ENCODE results near the gene IL9. TPM values are rescaled to one million over a fixed set of nuclear protein-coding genes. Genes with fewer than 3 reads are reported as not detected.

IL9 gene
- polyA plus RNA-seq, 1 donor (not counting 4 experiments of a cell fraction or from before 2014, with no cell fraction given) = not detected

DNA sequence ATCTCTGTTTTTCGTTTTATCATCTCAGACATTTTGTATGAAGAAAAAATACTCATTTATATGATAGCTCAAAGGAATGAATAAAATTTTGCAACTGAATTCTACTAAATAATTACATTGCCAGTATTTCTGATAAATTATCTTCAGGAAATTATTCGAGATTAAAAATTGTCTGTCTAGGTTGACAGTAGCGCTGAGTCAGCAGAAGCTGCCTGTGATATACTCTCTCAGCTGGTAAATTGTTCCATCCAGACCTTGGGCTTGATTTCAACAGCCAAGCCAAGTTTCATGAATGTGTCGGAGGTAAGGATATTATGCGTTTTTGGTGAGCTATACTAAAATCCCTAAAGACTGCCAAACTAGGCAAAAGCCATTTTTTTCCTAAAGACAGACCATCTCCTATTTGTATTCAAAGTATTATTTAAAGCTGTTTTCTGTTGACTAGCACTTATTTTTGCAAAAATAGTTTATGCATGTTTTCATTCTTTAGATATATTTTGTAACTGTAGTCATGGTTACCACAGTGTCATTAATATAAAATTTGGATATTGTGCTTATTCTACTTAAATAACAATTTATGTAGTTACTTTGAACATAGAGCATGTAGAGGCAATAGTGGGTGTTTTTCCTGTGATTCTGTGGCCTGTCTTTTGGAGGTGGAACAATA, 41.7 kb upstream of the IL9 start:
- no peak for FAIRE-seq

DNA sequence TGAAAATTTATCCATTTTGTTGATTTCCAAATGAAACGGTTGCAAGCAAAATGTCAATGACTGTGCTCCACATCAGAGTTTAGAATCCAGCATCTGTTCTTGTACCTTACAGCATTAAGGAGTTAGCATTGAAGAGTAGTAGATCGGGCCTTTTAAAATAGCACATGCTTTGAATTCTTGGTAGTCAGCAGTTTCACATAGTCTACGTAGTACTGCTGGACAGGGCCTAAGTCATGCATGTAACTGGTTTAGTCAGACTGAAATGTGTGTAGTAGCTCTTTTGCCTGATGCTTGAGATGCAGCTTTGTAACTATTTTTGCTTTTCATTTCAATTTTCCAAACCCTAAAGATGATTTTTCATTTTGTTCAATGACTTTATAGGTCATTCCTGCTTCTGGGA, 39.3 kb upstream of the IL9 start:
- FAIRE-seq = no peak
- H3K27me3 ChIP-seq (ENCODE audit: control insufficient read depth, extremely low read depth, insufficient read depth, low read length) = peaks cover 35% of the 10 kb centered on the region

More for the DNA sequence above, 41.7 kb upstream of the IL9 start:
- dilution Hi-C loops (cut with MboI; ENCODE audit: extremely low pct_ligation_motif_present, low sequenced_read_pairs) = no loop called here
- TF ChIP-seq, protein P1, sequence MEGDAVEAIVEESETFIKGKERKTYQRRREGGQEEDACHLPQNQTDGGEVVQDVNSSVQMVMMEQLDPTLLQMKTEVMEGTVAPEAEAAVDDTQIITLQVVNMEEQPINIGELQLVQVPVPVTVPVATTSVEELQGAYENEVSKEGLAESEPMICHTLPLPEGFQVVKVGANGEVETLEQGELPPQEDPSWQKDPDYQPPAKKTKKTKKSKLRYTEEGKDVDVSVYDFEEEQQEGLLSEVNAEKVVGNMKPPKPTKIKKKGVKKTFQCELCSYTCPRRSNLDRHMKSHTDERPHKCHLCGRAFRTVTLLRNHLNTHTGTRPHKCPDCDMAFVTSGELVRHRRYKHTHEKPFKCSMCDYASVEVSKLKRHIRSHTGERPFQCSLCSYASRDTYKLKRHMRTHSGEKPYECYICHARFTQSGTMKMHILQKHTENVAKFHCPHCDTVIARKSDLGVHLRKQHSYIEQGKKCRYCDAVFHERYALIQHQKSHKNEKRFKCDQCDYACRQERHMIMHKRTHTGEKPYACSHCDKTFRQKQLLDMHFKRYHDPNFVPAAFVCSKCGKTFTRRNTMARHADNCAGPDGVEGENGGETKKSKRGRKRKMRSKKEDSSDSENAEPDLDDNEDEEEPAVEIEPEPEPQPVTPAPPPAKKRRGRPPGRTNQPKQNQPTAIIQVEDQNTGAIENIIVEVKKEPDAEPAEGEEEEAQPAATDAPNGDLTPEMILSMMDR (optimal IDR thresholded peaks at IDR 0.05 in 1 of 3, IDR thresholded peaks at IDR 0.05 in 1 of 3, conservative IDR thresholded peaks at IDR 0.05 in 1 of 3; ENCODE audit: extremely low read depth in 1 of 3, insufficient read depth in 2 of 3, low read length in 3 of 3) = no peak
- no peak for TF ChIP-seq EZH2 (IDR thresholded peaks at IDR 0.05; ENCODE audit: low read length)
- H3K79me2 ChIP-seq (ENCODE audit: control insufficient read depth, insufficient read depth, low read length) = no peaks in the 10 kb centered on the region
- no peak for DNase-seq (ENCODE audit: low read depth, low spot score)
- no peaks in the 10 kb centered on the region for H3K9me1 ChIP-seq (ENCODE audit: control insufficient read depth, extremely low read depth, insufficient read depth, low read length)
- H2AFZ ChIP-seq (ENCODE audit: control insufficient read depth, low read length) = no peak overlapping the region
- no peaks in the 10 kb centered on the region for H4K20me1 ChIP-seq (ENCODE audit: control insufficient read depth, extremely low read depth, insufficient read depth, low read length)
- no peaks in the 10 kb centered on the region for H3K36me3 ChIP-seq (ENCODE audit: control insufficient read depth in 2 of 2, extremely low read depth in 1 of 2, insufficient read depth in 2 of 2, low read length in 2 of 2)
- H3K4me1 ChIP-seq (ENCODE audit: control insufficient read depth, extremely low read depth, insufficient read depth, low read length) = no peaks in the 10 kb centered on the region
- H3K27me3 ChIP-seq (ENCODE audit: control insufficient read depth, extremely low read depth, insufficient read depth, low read length) = peaks cover 15% of the 10 kb centered on the region
- no peak overlapping the region for H3K4me2 ChIP-seq (ENCODE audit: control insufficient read depth, extremely low read depth, insufficient read depth, low read depth, low read length)
- H3K9ac ChIP-seq (ENCODE audit: control insufficient read depth, extremely low read depth, insufficient read depth, low read length) = no peak overlapping the region
- H3K4me3 ChIP-seq (ENCODE audit: control insufficient read depth in 2 of 3, extremely low read depth in 1 of 3, insufficient read depth in 2 of 3, low read depth in 1 of 3, low read length in 3 of 3) = no peak overlapping the region
- no peaks in the 10 kb centered on the region for H3K9me3 ChIP-seq (ENCODE audit: control insufficient read depth, low read depth, low read length)
- no peak overlapping the region for H3K27ac ChIP-seq (ENCODE audit: control insufficient read depth, insufficient read depth, low read length)

More for the DNA sequence above, 39.3 kb upstream of the IL9 start:
- Histone ChIP-seq H3K4me3 (ENCODE audit: control insufficient read depth in 2 of 3, extremely low read depth in 1 of 3, insufficient read depth in 2 of 3, low read depth in 1 of 3, low read length in 3 of 3) (no peak overlapping the region), H3K27ac (ENCODE audit: control insufficient read depth, insufficient read depth, low read length) (no peak overlapping the region), H3K4me2 (ENCODE audit: control insufficient read depth, extremely low read depth, insufficient read depth, low read depth, low read length) (no peak overlapping the region), H3K36me3 (ENCODE audit: control insufficient read depth in 2 of 2, extremely low read depth in 1 of 2, insufficient read depth in 2 of 2, low read length in 2 of 2) (no peaks in the 10 kb centered on the region), H3K4me1 (ENCODE audit: control insufficient read depth, extremely low read depth, insufficient read depth, low read length) (no peaks in the 10 kb centered on the region), H3K79me2 (ENCODE audit: control insufficient read depth, insufficient read depth, low read length) (no peaks in the 10 kb centered on the region), H3K9me1 (ENCODE audit: control insufficient read depth, extremely low read depth, insufficient read depth, low read length) (no peaks in the 10 kb centered on the region), H3K9me3 (ENCODE audit: control insufficient read depth, low read depth, low read length) (no peaks in the 10 kb centered on the region), H4K20me1 (ENCODE audit: control insufficient read depth, extremely low read depth, insufficient read depth, low read length) (no peaks in the 10 kb centered on the region), H3K9ac (ENCODE audit: control insufficient read depth, extremely low read depth, insufficient read depth, low read length) (no peak overlapping the region), H2AFZ (ENCODE audit: control insufficient read depth, low read length) (no peak overlapping the region)
- no peak for DNase-seq (ENCODE audit: low read depth, low spot score)
- TF ChIP-seq, protein P1 (optimal IDR thresholded peaks at IDR 0.05 in 1 of 3, IDR thresholded peaks at IDR 0.05 in 1 of 3, conservative IDR thresholded peaks at IDR 0.05 in 1 of 3; ENCODE audit: extremely low read depth in 1 of 3, insufficient read depth in 2 of 3, low read length in 3 of 3) = no peak
- TF ChIP-seq EZH2 (IDR thresholded peaks at IDR 0.05; ENCODE audit: low read length) = no peak
- dilution Hi-C loops (cut with MboI; ENCODE audit: extremely low pct_ligation_motif_present, low sequenced_read_pairs) = no loop called here
